GM18508 (cell line): ENCODE measurements around the gene WDR70.

ENCODE experiments used
- ATAC-seq: cut with Tn5 transposase; IDR thresholded peaks from one replicate; pipeline ENCODE4 v1.9.1; 2021; ENCODE audit warnings: moderate number of reproducible peaks; ENCODE audit not compliant: insufficient read depth, unreplicated experiment

Gene WDR70

DNA sequence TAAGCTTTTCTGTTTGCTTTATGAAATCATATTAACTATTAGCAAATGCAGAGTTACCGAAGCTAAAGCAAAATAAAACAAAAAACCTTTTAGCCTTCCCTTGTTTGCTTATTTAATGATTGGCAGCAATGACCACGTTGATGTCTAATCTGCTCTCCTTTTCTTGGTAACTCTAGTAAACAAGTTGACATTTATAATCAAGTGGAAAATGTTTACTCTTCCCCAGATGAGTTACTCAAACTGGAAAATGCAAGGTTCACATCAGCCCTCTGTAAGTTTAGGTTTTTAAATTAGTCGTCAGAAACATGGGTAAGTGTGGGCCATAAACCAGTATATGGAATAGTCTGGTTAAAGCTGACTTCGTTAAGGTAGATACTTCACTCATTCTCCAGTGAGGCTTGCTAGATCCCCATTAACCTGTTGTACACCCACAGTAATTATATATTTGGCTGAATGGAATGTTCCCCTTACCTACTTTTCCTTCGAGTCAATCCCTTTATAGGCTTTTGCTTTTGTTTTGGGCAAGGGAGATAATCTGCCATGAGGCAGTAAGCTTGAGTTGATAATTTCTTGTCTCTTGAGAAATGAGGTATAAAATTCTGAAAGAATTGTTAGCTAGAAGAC, 359.9 kb downstream of the WDR70 start:
- ATAC-seq = no peak

DNA sequence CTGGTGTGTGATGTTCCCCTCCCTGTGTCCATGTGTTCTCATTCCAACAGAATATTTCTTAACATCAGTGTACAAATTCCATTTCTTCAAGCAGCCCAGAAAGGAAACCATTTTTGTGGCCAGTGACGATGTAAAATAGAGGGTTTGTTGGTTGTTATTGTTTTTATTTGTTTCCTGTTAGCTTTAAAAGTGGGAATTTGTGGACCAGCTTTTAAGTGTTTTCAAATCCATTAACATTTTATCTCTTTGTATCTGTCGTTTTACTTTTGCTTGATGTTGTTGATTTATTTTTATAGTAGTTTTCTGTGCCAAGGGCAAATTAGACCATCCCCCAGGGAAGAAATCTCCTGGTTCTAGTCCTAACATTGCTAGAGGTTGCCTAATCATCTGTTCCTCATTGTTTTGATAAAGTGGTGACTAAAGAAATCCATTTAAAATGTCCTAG, 360.7 kb downstream of the WDR70 start:
- no peak for ATAC-seq

DNA sequence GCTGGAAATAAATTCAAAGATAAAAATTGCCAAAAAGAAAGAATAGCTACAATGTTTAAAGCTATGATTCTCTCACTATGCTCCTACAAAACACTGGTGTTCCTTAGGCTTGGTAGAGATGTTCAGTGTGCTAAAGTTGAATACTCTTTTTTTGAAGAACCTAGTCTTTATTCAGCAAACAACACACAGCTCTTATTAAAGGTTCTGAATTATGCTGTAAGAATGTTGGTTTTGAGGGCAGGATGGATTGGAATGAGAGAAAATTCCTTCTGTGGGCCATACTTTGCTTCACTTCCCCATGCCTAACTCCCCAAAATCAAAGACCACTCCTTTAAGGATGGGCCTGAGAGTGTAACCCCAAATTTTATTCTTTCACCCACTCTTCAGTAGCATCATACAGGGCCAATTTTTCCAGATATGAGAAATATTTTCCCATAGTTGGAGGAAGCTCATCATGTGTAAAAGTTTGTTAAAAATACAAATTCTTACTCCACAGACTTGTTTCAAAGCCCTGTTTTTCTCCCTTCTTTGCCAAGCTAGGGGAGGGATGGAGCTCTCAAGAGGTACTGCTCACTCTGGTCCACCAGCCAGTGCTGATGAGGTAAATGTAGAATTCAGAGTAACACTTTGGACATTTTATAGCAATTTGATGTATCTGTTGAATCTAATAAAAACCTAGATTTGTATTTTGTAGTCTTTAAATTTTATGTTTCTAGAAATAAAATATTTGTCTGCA, 361.4 kb downstream of the WDR70 start:
- ATAC-seq = no peak

- ATAC-seq = no peak
These were observed 363.0 kb downstream of the WDR70 start for GRCh38 chr5:37742111-37742510.

DNA sequence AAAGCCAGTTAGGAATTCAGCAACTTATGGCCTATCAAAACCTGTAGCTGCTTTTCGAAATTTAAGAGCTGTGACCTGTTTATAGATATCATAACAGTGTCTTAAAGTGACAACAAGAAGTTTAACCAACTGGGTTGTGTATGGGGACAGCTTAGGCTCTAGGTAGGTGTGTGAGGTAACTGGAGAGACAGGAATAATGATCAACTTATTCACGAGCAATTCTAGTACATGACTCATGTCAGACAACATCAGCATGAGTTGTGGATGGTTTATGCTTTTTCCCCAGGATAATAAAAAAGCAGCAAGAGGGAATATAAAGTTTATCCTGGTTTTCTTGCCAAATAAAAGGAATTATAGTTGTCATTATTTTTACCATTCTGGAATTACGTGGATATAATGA, 372.1 kb downstream of the WDR70 start:
- ATAC-seq = no peak

GRCh38 chr5:37754976-37755375, 375.9 kb downstream of the WDR70 start:
- no peak for ATAC-seq

GRCh38 chr5:37755581-37755980, 376.5 kb downstream of the WDR70 start:
- ATAC-seq = no peak

DNA sequence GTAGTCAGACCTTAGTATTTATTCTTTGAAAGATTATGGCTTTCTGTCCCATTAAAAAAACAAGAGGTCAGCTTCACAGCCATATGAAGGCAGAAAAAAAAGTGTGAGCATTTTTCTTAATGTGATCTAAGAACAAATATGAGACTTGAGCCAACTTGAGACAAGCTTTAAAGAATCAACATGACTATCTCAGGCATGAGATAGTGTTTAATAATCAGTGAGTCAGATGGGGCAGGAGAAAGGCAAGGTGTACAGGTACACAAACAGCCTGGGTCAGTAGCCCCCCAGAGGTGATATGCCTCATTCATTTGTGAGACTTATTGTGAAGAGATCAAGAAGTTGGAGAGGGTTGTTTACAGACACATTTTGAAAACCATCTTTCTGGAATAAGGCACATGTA, 377.1 kb downstream of the WDR70 start:
- no peak for ATAC-seq

DNA sequence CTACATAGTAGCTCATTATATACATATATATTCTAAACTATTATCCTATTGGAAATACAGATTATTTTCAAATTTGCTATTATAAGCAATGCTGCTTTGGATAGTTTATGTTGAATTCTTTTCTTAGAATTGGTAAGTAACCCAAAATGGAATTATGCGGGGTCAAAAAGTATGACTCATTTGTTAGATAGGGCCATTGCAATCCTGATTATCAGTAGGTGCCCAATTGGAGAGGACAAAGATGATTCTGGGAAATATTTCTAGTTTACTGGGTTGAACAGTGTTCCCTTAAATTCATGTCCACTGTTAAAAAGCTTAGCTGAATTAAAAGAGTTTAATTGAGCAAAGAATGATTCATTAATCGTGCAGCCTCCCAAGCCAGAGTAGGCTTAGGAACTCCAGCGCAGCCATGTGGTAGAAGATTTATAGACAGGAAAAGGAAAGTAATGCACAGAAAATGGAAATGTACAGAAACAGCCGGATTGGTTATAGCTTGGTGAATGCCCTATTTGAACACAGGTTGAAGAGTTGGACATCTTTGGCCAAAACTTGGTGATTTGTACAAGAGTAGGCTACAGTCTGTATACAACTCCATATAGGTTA, 379.0 kb downstream of the WDR70 start:
- ATAC-seq = no peak

- no peak for ATAC-seq
These were observed 388.1 kb downstream of the WDR70 start for GRCh38 chr5:37767251-37767650.

DNA sequence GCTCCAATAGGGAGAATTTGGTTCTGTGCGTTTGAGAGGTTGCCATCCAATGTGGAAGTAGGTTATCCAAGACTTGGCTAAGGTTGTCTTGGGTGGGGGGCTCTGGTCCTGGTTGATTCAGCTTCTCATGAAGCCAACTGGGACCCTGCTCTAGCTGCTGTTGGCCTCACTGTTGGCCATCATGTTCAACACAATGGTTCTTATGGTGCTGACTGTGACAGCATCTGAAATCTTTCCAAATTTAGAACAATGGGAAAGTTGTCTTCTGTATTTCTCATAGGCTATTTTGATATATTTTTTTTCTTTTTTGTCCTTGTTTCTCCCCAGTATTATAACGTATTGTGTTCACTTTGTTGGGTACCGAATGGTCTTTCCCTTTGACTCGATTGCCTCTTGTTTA, 388.8 kb downstream of the WDR70 start:
- ATAC-seq = no peak

- ATAC-seq = no peak
These were observed 389.3 kb downstream of the WDR70 start for GRCh38 chr5:37768371-37768770.

- ATAC-seq = no peak
These were observed 390.0 kb downstream of the WDR70 start for GRCh38 chr5:37769108-37769507.

DNA sequence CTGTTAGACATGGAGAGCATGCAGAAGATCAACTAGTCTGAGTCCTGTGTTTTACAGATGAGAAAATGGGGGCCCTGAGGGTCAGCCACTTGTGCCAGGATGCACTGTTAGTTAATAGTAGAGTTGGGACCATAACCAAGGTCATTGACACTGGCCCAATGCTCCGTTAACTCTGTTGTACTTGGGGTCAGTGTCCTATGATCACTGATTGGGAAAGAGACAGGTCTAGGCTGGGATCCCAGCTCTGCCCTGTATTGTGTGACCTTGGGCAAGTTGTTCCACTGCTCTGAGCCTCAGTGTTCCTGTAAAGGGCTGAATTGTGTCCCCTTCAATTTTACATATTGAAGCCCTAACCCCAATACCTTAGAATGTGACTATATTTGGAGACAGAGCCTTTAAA, 390.7 kb downstream of the WDR70 start:
- ATAC-seq = no peak

DNA sequence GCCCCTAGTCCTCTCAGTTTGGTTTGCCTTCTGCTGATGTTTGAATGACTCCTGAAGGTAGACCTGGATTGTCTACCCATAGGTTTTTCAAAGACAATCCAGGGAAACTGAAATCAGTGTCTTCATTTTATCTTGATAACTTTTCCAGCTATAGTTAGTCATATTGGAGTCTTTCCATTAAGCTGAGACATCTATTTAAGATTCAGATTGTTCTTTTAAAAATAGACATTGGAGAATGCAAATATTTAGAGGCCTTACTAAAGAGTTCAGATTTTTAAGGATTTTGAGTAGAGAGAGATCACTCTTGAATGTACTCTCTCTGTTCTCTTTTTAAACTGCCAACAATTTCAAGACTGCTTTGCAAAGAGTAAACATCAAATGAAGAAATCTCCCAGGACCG, 391.7 kb downstream of the WDR70 start:
- no peak for ATAC-seq

DNA sequence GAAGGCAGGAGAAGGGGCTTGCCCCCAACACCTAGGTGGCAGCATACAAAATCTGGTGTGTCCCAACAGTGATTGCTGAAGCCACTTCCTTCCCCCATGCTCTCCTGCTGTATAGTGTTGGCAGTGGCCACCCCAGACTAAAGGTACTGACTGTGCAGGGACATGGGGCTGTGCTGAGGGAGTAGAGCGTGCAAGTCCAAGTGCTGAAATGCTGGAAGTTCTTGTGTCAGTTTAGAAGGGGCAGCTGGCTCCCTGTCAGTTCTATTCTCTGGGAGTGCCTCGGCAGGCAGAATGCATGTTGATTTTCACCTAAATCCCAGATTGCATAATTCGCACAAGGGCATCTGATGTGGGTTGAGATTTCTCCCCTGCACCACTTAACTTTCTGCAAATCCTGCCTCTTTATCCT, 392.1 kb downstream of the WDR70 start:
- ATAC-seq = no peak

- ATAC-seq = no peak
These were observed 392.6 kb downstream of the WDR70 start for GRCh38 chr5:37771731-37772130.

- ATAC-seq = no peak
These were observed 393.1 kb downstream of the WDR70 start for GRCh38 chr5:37772255-37772654.

GRCh38 chr5:37773809-37774208, 394.7 kb downstream of the WDR70 start:
- ATAC-seq = no peak

GRCh38 chr5:37774912-37775483, 395.9 kb downstream of the WDR70 start:
- no peak for ATAC-seq

DNA sequence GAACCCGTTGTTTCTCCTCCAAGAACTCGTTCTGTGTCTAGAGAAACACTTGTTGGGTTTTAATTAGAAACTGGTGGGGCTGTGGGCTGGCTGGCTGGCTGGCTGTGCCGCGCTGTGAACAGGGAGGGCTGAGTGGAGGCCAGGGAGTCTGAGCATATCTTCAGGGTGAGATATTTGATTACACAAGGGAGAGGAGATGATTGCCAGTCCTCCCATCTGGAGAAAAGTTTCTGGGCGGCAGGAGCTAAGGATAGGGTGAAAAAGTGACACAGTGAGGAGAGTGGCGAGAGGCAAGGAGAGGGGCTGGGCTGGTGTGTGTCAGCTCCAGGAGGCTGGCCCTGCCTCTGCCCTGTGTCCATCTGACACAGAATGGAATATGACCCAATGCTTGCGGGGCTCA, 397.7 kb downstream of the WDR70 start:
- ATAC-seq = no peak
